HG03066 (cell line): ENCODE data around the gene TSPAN4.

Source experiments
- ATAC-seq: cut with Tn5 transposase; IDR thresholded peaks from one replicate; pipeline ENCODE4 v1.9.1; 2021; ENCODE audit warnings: low read depth; ENCODE audit not compliant: unreplicated experiment

The TSPAN4 gene

DNA sequence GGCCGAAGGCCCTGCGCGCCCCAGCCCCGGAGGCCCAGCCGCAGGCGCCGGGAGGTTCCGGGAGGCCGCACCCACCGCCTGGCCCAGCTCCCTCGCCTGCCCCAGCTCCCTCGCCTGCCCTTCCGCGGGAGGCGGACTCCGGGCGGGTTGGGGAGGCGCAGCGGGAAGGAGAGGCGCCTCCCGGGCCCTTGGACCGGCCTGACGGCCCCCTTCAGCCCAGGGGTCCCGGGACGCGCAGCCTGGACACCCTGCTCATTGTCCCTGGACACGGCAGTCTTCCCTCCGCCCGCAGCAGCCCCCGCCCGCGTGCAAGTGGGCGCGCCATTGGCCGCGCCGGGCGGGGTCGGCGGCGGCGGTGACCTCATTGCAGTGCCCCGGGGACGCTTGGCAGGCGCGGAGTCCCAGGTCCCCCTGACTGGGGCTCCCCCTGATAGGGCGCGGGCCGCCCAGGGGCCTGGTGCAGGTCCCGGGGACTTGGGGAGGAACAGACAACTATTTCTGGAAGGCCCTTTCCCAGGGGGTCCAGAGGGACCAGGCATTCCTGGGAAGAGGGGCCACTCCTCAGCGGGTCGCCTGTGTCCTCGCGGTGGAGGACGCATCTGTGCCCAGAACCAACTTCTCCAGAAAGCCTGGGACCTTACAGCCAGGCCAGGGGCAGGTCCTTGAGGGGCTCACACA is 9.4 kb upstream of the TSPAN4 start:
- no peak for ATAC-seq

DNA sequence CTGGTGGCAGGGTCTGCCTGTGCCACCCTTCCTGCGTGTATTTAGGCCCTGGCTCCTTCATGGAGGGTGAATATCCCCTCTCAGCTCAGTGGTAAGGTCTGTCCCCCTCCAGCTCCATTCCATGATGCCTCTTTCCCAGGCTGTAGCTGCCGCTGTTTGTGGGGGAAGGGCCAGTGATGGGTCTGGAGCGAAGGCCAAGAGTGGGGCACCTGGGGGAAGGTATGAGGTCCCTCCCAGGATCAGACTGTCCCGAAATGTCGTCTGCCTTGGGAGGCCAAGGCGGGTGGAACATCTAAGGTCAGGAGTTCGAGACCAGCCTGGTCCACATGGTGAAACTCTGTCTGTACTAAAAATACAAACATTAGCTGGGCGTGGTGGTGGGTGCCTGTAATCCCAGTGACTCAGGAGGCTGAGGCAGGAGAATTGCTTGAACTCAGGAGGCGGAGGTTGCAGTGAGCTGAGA is 8.8 kb upstream of the TSPAN4 start:
- no peak for ATAC-seq

DNA sequence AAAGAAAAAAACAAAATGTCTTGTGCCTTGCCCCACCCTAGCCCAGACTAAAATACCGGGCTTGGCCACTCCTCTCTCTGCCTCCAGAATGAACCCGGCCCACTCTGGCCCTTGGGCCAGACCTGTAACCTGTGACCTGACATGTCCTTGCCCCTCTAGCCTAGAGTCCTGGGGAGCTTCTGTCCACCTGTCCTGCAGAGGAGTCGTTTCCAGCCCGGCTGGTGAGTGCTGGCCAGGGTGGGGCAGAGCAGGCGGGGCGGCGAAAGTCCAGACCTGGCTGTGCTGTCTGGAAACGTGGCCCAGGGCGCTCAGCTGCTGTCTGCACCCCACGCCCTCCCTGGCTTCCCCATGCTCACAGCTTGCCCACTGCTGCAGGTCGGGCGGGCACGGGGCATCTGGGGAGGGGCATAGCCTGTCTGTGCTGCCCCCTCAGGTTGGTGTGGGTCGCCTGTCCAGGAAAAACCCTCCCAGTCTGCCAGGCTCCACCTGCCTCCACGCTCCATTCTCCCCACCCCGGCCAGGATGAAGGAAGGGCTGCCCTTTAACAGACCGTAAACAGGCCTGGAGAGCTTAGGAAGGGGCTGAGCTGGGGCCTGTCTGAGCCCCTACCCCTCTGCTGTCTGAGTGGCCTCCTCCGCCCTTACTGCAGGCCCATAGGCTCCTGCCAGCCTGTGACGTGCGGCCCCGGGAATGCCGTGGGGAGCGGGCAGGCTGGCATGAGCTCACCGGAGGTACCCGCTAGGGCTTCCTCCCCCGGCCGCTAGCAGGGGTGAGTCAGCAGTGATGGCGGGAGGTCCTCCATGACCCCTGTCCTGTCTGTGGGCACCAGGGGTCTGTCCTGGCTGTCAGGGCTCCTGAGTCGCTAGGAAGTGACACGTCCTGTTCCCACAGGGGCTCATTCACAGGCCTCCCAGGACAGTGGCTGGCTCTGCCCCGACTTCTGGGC is 8.0 kb upstream of the TSPAN4 start:
- no peak for ATAC-seq

DNA sequence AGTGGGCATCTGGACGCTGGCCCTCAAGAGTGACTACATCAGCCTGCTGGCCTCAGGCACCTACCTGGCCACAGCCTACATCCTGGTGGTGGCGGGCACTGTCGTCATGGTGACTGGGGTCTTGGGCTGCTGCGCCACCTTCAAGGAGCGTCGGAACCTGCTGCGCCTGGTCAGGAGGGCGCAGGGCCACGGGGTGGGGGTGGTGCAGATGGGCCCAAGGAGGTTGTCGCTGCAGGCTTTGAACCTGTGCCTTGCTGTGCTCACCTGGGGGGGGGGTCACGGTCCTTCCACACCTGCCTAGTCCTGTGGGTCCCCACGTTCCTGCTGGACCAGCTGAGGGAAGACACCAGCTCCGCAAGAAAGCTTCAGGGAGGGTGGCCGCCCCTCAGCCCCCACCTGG is 6.4 kb upstream of the TSPAN4 start:
- no peak for ATAC-seq

DNA sequence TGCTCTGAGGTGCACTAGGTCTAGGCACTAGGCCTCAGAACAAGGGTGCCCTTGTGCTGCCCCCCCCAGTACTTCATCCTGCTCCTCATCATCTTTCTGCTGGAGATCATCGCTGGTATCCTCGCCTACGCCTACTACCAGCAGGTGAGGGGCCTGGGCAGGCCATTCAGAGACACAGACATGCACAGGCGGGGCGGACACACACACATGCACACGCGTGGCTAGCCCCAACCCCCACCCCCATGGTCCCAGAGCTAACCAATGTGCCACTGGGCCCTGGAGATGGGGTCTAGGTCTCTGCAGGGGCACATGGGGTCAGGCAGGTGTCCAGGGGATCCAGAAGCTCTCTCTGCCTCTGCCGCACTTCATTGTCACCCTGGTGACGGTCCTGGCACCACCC is 6.0 kb upstream of the TSPAN4 start:
- no peak for ATAC-seq

DNA sequence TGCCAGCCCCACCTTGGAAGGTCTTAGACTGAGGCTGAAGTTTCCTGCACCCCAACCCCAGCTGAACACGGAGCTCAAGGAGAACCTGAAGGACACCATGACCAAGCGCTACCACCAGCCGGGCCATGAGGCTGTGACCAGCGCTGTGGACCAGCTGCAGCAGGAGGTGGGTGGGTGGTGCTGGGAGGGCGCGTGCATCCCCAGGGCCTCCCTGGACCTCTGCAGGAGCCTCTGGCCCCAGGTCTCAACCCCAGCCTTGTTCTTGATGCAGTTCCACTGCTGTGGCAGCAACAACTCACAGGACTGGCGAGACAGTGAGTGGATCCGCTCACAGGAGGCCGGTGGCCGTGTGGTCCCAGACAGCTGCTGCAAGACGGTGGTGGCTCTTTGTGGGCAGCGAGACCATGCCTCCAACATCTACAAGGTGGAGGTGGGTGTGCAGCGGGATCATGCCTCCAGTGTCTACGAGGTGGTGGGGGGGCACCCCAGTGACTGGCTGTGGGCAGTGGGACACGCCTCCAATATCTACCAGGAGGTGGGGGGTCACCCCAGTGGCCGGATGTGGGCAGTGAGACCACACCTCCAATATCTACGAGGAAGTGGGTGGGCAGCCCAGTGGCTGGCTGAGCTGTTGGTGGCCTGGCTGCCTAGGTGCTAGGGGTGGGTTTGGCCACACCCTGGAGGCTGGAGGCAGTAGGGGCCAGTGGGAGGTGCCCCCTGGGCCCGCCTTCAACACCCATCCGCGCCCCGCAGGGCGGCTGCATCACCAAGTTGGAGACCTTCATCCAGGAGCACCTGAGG is 5.3 kb upstream of the TSPAN4 start:
- no peak for ATAC-seq

DNA sequence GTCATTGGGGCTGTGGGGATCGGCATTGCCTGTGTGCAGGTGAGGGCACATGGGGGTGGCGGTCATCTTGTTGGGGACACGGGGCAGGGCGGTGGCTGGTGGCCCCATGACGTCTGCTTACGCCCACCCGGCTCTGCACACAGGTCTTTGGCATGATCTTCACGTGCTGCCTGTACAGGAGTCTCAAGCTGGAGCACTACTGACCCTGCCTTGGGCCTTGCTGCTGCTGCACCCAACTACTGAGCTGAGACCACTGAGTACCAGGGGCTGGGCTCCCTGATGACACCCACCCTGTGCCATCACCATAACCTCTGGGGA is 4.7 kb upstream of the TSPAN4 start:
- ATAC-seq, result no peak

DNA sequence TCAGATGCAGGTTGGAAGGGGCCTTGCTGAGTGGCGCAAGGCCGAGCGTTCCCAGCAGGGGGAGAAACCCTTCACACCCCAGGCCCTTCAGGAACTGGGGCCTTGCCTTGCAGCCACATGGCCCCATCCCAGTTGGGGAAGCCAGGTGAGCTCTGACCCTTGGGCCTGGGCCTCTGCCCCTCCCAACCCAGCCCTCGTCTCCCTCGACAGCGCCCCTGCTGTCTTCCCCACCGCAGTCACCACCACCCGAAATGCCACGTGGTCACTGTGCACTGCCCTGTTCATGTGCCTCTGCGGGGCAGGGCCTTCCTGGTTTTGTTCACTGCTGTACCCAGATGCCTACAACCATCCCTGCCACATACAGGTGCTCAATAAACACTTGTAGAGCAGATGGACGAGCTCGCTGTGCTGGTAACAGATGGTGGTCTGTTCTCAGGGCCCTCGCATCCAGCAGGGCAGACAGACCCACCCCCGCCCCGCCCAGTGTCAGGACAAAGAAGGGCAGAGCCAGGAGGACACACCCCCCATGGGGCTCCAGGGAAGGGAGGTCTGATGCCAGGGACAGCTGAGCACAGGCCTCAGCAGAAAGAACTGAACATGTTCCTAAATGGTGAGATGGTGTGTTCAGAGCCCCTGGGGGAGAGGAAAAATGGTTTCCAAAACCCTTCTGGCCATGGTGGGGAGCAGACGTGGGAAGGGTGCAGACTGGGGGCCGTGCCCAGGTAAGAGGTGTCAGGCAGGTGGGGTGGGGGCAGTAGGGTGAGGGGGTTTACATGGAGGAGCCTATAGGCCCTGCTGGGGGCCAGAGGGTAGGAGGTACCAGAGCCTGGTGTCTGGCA is 4.0 kb upstream of the TSPAN4 start:
- no peak for ATAC-seq

DNA sequence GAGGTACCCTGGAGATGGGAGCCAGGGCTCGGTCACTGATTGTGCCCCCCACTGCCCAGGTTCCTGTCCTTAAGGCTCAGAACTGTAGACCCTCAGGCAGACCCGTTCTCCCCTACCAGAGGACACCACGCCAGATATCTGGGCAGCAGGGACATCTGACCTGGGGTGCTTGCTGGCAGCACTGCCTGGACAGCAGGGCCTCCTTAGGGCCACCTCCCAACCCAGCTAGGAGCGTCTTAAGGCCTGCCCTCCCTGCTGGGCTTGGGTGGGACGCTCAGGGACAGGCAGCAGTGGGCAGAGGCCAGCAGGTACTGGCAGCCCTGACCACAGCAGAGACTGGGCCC is 3.4 kb upstream of the TSPAN4 start:
- no peak for ATAC-seq

DNA sequence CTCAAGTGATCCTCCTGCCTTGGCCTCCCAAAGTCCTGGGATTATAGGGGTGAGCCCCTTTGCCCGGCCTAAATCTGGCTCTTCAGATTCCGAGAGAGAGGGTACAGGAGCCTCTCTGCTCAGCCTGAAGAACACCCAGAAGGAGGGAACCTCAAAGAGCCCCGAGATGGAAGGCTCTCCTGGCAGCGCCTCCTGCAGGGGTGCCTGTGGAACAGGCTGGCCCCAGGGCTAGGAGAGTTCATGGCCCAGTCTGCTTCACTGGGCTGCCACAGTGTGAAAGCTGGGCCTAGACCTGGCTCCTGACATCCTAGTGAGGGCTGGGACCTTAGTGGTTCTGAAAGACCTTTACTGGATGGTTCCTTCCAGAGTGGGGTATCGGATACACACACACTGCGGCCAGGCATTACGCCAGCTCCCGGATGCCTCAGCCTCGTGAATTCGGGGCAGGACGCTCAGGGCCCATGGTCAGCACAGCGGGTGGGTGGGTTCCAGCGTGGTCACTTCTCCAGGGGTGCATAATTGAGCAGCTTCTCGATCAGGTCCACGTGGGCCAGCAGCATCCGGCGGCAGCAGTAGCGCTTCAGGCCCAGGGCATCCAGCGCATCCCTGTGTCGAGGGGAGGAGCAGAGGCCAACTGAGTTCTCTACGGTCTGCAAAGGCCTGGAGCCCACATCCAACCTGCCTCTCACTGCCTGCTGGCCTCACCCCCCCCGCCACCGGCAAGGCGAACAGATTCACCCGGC is 2.6 kb upstream of the TSPAN4 start:
- ATAC-seq, result no peak

DNA sequence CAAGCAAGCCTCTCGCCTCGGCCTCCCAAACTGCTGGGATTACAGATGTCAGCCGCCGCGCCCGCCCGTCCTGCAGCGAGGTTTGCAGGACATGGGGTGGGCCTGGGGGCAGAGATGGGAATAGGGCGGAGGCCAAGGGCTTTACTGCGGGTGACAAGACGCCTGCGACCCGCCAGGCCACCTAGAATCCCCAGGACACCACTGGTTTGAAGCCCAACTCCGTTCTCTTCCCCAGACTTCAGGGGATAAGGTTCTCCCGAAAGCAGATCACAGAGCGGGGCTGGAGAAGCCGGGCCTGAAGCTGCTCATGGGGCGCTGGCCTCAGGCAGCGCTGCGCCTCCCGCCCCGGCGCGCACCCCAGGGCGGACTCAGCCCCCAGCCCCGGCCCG is 677 bp upstream of the TSPAN4 start:
- ATAC-seq, result peak; percentile 37

DNA sequence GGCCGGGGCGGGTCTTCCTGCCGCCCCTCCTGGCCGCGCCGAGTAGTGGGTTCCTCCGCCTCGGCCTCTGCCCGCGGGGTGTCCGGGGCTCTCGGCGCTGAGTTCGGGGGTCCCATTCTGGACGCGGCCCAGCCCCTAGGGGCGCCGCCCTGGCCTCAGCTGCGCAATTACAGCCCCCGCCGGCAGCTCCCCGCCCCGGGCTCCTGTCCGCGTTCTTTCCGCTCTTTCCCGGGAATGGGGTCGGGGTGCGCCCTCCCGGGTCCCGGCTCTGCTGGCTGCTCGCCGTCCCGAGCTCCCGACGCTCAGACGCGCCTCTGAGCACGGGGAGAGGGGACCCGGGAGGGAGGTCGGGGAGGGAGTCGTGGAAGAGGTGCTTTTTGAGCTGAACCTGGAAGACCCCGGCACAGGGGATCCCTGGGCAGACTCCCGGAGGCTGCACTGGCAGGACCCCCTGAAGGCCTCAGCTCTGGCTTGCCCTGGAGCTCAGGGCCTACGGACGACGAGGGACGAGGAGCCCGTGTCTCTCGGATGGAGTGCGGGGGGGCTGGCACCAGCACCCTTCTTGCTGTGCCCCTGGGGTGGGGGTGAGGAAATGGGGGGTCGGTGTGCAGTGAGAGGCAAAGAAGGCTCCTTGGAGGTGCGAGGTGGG is 558 bp downstream of the TSPAN4 start:
- no peak for ATAC-seq

DNA sequence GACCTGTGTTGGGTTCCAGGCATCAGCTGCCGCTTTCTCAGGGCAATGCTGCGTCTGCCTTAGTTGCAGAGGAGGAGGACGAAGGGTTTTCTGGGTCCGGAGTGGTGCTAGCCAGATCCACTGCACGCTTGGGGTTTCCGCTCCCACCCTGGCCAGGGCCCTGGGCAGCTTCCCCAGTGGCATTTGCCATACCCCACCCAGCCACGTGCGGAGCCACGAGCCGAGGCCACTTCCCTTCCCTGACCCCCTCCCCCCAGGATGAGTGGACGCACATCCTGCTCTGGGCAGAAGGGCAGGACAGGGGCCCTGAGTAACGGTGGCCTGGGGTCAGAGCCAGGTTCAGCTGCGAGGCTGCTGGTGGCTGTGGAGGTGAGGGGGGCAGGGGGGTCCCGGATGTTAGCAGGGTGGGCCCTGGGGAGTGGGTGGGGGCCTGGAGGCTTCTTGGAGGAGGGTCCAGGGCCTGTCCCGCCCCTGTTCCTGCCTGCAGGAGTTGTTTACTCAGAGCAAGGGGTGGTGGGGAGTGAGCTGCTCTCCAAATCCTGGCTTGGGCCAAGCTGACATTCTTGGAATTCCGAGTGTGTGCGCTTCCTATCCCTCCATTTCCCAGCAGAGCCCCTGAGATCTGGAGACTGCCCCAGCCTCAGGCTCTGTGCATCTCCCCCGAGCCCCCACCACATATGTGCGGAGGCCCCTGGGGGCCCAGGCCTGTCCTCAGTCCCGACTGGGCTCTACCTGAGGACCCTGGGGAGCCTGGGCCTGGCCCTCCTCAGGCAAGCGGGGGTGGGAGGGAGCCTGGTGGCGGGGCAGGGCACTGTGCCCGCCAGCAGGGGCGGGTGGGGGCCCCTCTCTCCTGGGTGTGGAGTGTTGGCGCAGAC is 1.4 kb downstream of the TSPAN4 start:
- ATAC-seq, result no peak

DNA sequence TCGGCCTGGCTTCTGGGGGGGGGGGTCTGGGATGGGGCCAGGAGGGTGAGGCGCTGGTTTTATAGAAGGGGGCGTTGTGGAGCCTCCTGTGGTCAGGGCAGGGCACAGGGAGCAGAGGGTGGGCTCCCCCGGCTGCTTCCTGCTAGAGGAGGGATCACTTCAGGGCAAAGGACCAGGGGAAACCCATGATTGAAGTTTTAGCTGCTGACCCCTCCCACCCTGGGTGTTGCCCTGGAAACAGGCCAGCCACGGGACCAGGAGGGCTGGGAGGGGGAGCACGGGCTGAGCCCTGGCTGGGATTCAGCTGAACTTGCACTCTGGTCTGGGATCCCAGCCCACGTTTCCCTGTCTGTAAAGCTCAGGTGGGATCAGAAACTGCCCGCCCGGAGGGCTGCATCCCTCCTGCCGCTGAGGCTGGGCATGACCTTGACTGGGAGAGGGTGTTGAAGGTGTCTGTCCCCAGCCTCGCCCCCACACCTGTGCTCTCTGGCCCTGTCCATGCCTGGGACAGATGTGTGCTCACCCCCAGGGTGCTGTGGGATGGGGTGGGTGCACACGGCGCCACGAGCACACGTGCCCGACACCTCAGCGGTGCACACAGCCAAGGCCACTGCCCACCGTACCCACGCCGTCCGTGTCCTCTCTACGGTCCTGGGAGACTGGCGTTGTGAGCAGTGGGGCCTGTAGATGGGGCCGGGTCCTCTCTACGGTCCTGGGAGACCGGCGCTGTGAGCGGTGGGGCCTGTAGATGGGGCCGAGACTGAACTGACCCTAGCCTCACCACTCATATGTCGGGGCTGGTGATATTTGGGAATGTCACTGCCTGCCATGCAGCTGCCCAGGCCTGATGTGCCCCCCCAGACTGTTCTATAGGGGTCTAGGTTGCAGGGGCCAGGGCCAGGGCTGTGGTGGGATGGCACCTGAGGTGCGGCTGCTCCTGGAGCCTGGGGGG is 2.3 kb downstream of the TSPAN4 start:
- ATAC-seq, result no peak

DNA sequence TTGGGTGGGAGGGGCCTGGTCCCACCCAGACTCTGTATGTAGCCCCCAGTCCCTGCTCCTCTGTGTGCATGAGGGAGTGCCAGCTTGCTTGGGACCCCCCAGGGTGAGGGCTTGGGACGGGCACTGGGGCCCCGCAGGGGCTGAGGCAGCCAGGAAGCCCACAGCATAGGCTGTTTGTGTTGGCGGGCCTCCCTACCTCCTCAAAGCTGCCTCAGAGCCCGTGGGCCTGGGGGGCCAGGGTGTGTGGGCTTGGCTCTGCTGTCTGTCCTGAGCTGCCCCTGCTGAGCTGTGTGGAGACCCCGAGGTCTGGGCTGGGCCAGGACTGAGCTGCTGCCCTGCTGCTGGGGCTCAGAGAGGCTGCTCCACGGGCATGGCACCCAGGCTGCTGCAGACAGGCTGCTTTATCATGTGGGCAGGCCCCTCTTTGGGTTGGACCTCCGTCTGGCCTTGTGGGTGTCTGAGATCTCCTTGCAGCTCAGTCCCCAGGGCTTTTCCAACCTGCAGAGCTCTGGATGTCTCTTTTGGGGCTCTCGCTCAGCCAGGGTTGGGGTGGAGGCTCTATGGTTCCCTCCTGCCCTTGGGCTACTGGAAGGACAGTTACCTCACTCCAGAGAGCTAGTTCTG is 3.3 kb downstream of the TSPAN4 start:
- ATAC-seq, result no peak

DNA sequence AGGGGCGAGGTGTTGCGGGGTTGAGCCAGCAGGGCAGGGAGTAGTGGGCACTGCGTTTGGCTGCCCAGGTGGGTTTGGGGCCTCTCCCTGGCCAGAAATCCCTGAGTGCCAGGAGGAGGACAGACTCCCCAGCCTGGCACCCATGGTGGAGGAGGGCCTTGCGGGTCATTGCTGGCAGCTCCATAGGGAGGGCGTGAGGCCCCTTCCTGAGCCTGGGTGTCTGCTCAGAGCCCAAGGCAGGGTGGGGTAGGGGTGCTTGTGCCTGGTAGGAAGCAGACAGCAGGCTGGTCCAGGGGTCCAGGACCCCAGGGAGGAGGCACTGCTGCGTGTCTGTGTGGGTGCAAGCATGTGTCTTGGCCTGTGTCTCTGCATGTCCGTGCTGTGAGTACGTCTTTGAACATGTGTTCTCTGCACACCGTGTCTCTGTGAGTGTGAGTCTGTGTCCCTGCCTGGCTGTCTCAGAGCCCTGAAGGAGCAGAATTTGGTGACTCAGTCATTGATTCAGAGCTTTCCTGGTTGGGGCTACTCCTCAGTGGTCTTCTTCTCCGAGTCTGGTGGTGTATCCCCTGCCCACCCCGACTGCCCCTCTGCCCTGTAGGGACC is 3.9 kb downstream of the TSPAN4 start:
- no peak for ATAC-seq
